Esophagus (tissue), 2 donors: ENCODE data around the gene NOL4L. TPM values are rescaled to one million over a fixed set of nuclear protein-coding genes. Genes with fewer than 3 reads are reported as not detected.

Experiments
- H3K27ac ChIP-seq, 2 donors: one replicate each; pipeline ENCODE4 v1.5.1; 2013; ENCODE audit warnings: low read depth in 2 of 2, mild to moderate bottlenecking in 2 of 2, inconsistent platforms in 1 of 2, low read length in 1 of 2, moderate library complexity in 1 of 2
- H3K27me3 ChIP-seq, 2 donors: one replicate each; pipeline ENCODE4 v1.6.1; 2013; ENCODE audit warnings: low read length in 2 of 2, control low read depth in 1 of 2, mild to moderate bottlenecking in 1 of 2; ENCODE audit not compliant: insufficient read depth in 2 of 2, control insufficient read depth in 1 of 2
- H3K36me3 ChIP-seq, 2 donors: one replicate each; pipeline ENCODE4 v1.6.1; 2013; ENCODE audit warnings: low read length in 1 of 2; ENCODE audit not compliant: control insufficient read depth in 2 of 2, insufficient read depth in 2 of 2
- H3K4me1 ChIP-seq, 2 donors: one replicate each; pipeline ENCODE4 v1.6.1; 2013; ENCODE audit warnings: low read length in 1 of 2; ENCODE audit not compliant: control insufficient read depth in 2 of 2, insufficient read depth in 2 of 2
- H3K4me3 ChIP-seq, 2 donors: one replicate each; pipeline ENCODE4 v1.5.1; 2013; ENCODE audit warnings: low read length in 2 of 2, mild to moderate bottlenecking in 2 of 2, low read depth in 1 of 2, moderate library complexity in 1 of 2
- H3K9me3 ChIP-seq, 2 donors: one replicate each; pipeline ENCODE4 v1.6.1; 2013; ENCODE audit warnings: mild to moderate bottlenecking in 2 of 2, low read depth in 1 of 2, low read length in 1 of 2, moderate library complexity in 1 of 2; ENCODE audit not compliant: control insufficient read depth in 2 of 2, insufficient read depth in 1 of 2
- WGBS, 2 donors: extraction: QIAGEN DNeasy Blood & Tissue Kit; methylation state at CpG; one replicate each; pipeline ENCODE4 v1.1.7; 2013; 5-methylcytosine and 5-hydroxymethylcytosine counted together
- polyA plus RNA-seq, 2 donors: library from polyadenylated mRNA; stranded (reverse); fragments of 200-250 nt; gene quantifications; one replicate each; pipeline ENCODE4 v1.2.3, GENCODE V29; 2013
- donor health status: healthy with polysubstance abuse.
- donor health status: Bipolar disorder and iron deficiency.

NOL4L gene
- polyA plus RNA-seq, 2 donors: 1.1 to 1.2 TPM

DNA sequence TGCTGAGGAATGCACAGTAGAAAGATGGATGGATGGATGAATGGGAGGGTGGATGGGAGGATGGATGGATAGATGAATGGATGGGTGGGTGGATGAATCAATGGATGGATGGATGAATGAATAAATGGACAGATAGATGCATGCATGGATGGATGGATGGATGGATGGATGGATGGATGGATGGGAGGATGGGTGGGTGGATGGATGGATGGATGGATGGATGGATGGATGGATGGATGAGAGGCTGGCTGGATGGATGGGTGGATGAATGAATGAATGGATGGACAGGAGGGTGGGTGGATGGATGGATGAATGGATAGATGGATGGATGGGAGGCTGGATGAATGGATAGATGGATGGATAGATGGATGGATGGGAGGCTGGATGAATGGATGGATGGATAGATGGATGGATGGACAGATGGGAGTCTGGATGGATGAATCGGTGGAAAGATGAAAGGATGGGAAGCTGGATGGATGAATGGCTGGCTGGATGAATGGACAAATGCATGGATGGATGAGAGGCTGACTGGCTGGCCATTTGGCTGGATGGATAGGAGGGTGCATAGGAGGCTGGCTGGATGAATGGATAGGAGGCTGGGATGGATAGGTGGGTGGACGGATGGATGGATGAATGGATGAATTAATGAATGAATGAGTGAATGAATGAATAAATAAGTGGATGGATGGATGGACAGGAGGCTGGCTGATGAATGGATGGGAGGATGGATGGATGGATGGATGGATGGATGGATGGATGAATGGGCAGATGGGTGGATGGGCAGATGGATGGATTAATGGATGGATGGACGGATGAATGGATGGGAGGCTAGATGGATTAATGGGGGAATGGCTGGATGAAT, 28.3 kb upstream of the NOL4L start:
- WGBS, 2 donors: 86 to 90% methylated on average over 3 of the region's 3 CpGs
- Histone ChIP-seq H3K27me3 (no peaks in the 10 kb centered on the region), H3K9me3 (no peaks in the 10 kb centered on the region), H3K27ac (no peak overlapping the region), H3K4me1 (no peaks in the 10 kb centered on the region), H3K36me3 (no peaks in the 10 kb centered on the region), H3K4me3 (no peak overlapping the region)

DNA sequence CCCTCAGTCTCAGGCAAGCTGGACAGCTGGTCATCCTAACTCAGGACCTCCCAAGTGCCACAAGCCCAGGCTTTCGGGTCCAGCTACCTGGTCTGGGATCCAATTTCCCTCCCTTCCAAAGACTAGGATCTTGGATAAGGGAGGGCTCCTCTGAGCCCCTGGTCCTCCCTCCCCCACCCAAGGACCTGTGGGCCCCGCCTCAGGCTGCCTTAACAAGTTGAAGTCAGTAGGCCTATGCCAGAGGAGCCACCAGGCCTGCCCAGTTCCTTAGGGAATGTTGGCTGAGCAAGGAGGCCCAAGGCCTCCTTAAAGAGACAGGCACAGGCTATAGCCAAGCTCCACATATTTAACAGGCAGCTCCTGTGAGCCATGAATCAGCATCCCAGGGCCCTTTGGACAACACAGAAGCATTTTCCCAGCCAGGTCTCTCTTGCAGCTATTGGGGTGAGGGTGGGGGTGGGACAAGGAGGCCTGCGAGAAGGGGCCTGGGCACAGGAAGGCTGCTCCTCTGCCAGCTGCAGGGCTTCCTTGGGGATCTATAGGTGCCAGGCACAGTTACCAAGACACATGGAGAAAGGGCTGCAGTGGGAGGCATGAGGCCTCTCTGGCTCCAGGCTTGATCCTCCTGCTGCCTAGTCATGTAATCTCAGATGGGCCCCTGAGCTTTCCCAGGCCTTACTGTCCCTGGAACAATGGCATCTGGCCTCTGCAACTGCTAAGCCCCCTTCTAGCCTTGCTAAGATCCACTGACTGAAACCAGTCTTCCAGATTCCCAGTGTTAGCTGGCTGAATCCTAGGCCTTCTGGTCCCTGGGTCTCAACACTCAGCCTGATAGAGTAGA, 27.4 kb upstream of the NOL4L start:
- Histone ChIP-seq H3K36me3 (no peaks in the 10 kb centered on the region), H3K4me3 (no peak overlapping the region), H3K27ac (no peak overlapping the region), H3K9me3 (no peaks in the 10 kb centered on the region), H3K27me3 (no peaks in the 10 kb centered on the region), H3K4me1 (no peaks in the 10 kb centered on the region)
- WGBS, 2 donors: 92 to 100% methylated on average over 3 of the region's 3 CpGs

DNA sequence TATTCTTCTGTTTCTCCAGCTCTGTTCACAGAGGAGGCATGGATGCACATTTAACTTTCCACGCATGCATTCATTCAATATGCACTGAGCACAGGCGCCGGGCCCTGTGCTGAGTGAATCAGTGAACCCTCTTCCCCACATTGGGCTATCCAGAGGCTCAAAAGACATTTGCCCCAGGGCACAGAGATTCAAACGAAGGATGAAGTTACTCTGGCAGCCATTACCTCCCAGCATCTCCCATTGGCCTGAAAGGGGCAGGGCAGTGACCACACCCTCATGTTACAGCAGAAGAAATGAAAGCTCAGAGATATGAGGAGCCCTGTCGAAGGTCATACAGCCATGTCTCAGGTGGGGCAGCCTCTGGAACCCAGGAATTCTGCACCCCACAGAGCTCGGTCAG, 26.7 kb upstream of the NOL4L start:
- no peaks in the 10 kb centered on the region for H3K36me3 ChIP-seq
- H3K27ac ChIP-seq: no peak overlapping the region
- H3K4me3 ChIP-seq: no peak overlapping the region
- no peaks in the 10 kb centered on the region for H3K27me3 ChIP-seq
- no peaks in the 10 kb centered on the region for H3K9me3 ChIP-seq
- H3K4me1 ChIP-seq: no peaks in the 10 kb centered on the region
- WGBS, 2 donors: 79 to 85% methylated on average over 6 of the region's 6 CpGs

DNA sequence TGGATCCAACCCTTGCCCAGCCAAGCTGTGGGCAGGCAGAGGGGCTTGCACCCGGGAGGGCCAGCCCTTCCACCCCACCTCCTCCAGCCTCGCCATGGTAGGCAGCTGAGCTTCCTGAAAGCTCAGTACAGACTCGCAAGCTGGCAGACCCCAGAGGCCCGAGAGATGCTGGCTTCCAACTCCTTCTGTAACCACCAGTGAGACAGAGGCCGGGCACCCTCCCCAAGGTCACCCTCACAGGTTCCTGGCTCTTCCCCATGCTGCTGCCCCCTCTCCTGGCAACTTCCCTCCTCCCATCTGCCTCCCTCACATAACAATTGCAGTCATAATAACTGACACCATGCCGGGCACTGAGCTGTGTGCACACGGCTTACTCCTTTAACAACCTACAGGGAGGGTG, 26.2 kb upstream of the NOL4L start:
- H3K4me3 ChIP-seq: no peak overlapping the region
- no peaks in the 10 kb centered on the region for H3K36me3 ChIP-seq
- H3K4me1 ChIP-seq: no peaks in the 10 kb centered on the region
- no peaks in the 10 kb centered on the region for H3K27me3 ChIP-seq
- H3K9me3 ChIP-seq: no peaks in the 10 kb centered on the region
- H3K27ac ChIP-seq: no peak overlapping the region
- 74 to 81% methylated on average over 7 of the region's 7 CpGs for WGBS, 2 donors

DNA sequence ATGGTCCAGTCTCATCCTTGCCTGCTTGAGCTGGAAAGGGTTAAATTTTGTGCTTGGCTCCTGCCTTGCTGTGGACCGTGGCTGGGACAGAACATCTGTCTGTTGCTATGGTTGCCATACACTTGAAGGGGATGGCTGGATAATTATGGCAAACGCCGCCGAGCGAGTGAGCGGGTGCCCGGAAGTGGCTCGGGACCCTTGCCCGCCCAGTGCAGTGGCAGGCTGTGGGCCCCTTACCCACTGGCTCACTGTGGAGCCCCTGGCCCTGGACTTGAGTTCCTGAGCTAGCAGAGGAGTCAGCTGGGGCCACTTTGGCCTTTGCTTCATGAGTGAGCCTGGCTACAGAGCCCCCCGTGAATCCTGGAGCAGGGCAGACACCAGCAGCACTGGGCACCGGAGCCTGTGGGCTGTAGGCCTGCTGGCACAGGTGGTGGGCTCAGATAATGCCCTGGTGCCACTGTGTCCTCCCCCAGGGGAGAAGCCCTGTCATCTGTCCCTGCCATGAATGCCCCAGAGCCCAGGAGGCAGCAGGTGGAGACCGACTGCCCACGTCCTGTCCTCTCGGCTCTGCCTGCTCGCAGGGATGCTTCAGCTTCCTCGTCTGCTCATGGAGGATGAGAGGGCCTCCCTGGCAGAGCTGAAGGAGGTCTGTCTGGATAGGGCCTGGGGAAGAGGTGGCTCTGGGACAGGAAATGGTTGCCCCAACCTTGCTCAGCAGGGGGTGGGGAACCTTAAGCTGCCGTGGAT, 25.5 kb upstream of the NOL4L start:
- Histone ChIP-seq H3K27me3 (no peaks in the 10 kb centered on the region), H3K4me1 (no peaks in the 10 kb centered on the region), H3K9me3 (no peaks in the 10 kb centered on the region), H3K4me3 (no peak overlapping the region), H3K27ac (no peak overlapping the region), H3K36me3 (no peaks in the 10 kb centered on the region)
- WGBS, 2 donors: 72 to 85% methylated on average over 17 of the region's 17 CpGs

DNA sequence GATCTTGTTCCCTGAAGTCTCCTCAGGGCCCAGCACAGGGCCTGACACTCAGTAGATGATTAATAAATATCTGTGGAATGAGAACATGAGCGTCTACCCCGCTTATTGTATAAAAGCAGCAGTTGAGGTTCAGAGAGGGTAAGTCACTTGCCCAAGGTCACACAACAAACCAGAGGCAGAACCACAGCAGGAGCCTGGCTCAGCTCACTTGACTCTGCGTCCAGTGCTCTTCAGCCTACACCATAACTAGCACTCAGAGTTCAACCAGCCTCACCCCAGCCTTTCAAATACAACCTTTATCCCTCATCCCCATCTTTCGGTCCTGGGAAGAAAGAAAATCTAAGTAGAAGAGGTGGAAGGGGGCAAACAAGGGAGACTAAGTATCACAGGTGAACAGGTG, 24.9 kb upstream of the NOL4L start:
- Histone ChIP-seq H3K27ac (no peak overlapping the region), H3K9me3 (no peaks in the 10 kb centered on the region), H3K4me1 (no peaks in the 10 kb centered on the region), H3K36me3 (no peaks in the 10 kb centered on the region), H3K4me3 (no peak overlapping the region), H3K27me3 (no peaks in the 10 kb centered on the region)
- whole genome bisulfite sequencing, 2 donors: 90 to 94% methylated on average over 4 of the region's 4 CpGs

DNA sequence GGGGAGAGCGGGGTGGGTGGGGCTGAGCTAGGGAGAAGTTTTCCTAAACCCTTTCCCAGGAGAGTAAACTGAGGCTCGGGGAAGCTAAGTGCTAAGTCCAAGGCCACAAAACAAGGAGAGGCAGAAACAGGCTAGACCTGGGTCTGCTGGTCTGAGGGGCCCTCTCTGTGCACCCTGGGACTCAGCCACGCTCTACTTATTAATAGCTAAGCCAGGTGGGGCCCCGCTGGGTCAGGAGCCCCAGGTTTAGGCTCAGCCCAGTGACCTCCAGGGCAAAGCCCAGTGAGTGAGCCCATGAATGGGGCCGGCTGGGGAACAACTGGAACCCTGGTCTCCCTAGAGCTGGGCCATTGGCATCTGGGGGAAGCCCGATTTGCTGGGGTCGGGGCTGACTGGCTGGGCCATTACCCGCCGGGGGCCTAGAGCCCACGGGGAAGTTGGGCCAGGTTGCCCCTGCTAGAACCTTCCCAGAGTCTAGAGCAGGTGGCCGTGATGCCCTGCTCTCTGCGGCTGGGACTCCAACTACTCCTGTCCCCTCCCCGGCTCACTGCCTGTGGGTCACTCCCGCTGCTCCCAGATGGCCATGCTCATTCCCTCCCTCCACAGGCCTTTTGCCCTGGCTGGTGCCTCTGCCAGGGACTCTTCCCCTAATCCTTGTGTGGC, 24.1 kb upstream of the NOL4L start:
- no peak overlapping the region for H3K27ac ChIP-seq
- no peaks in the 10 kb centered on the region for H3K36me3 ChIP-seq
- no peak overlapping the region for H3K4me3 ChIP-seq
- WGBS, 2 donors: 87 to 88% methylated on average over 13 to 14 of the region's 14 CpGs
- no peaks in the 10 kb centered on the region for H3K4me1 ChIP-seq
- H3K27me3 ChIP-seq: no peaks in the 10 kb centered on the region
- H3K9me3 ChIP-seq: no peaks in the 10 kb centered on the region

DNA sequence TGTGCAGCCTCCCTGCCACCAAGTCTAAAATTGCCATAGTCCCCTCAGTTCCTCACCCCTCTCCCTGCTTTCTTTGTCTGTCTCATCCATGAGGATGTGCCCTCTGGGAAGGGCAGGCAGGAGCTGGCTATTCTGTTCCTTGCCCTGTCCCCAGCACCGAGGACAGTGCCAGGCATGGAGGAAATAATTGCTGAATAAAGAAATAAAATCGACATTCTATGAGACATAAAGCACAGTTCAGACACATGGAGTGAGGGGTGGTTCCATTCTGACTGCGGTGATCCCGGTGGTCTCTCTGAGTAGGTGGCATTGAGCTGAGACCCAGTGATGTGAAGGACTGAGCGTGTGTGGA, 23.5 kb upstream of the NOL4L start:
- H3K9me3 ChIP-seq: no peaks in the 10 kb centered on the region
- whole genome bisulfite sequencing, 2 donors: 82% methylated on average over 5 of the region's 5 CpGs
- no peaks in the 10 kb centered on the region for H3K27me3 ChIP-seq

More for the DNA sequence above, 23.5 kb upstream of the NOL4L start:
- Histone ChIP-seq H3K27ac (no peak overlapping the region), H3K4me3 (no peak overlapping the region), H3K4me1 (no peaks in the 10 kb centered on the region), H3K36me3 (no peaks in the 10 kb centered on the region)
